HG03103 (cell line): Measurements from ENCODE around the gene THBS3.
A peak's percentile ranks its signal among the peaks of the same experiment; 100 is the strongest.
"Not testable (repeated sequence)": the region's sequence is repeated elsewhere in the genome, so short reads cannot be mapped to it uniquely, and the experiment has no call there.

Experiments used
- ATAC-seq: cut with Tn5 transposase; IDR thresholded peaks from one replicate; pipeline ENCODE4 v1.9.1; 2021; ENCODE audit warnings: low read depth; ENCODE audit not compliant: unreplicated experiment

THBS3 gene

DNA sequence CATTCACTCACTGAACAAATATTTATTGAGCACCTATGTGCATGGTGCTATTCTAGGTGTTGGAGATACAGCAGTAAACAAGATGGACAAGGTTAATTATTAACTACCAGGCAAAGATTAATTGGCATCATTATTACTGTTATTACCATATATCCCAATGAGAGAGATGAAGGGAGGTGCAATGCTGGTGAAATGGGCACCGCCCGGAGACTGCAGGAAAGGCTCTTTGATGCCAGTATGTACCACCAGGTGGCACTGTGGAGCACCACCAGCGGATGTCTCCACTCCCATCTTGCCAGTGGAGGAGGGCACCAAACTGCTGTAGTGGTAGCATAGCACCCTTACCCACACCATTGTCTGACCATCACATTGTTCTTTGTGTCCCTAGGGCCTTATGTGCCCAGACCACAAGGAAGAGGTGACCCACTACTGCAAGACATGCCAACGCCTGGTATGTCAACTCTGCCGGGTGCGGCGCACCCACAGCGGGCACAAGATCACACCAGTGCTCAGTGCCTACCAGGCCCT lies 31.1 kb downstream of the THBS3 start:
- no peak for ATAC-seq

DNA sequence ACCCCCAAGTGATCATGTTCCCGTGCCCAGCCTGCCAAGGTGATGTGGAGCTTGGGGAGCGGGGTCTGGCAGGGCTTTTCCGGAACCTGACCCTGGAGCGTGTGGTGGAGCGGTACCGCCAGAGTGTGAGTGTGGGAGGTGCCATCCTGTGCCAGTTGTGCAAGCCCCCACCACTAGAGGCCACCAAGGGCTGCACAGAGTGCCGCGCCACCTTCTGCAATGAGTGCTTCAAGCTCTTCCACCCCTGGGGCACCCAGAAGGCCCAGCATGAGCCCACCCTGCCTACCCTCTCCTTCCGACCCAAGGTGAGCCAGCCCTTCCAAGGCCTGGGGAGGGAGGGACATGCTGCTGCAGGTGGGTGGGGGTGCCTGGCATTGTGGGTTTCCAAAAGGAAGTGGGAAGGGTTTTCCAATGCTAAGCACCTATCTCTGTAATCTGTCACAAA lies 31.7 kb downstream of the THBS3 start:
- no peak for ATAC-seq

- ATAC-seq = no peak
These were observed 32.3 kb downstream of the THBS3 start for GRCh38 chr1:155175281-155175926.

GRCh38 chr1:155174324-155175280 lies 33.1 kb downstream of the THBS3 start:
- ATAC-seq = no peak

DNA sequence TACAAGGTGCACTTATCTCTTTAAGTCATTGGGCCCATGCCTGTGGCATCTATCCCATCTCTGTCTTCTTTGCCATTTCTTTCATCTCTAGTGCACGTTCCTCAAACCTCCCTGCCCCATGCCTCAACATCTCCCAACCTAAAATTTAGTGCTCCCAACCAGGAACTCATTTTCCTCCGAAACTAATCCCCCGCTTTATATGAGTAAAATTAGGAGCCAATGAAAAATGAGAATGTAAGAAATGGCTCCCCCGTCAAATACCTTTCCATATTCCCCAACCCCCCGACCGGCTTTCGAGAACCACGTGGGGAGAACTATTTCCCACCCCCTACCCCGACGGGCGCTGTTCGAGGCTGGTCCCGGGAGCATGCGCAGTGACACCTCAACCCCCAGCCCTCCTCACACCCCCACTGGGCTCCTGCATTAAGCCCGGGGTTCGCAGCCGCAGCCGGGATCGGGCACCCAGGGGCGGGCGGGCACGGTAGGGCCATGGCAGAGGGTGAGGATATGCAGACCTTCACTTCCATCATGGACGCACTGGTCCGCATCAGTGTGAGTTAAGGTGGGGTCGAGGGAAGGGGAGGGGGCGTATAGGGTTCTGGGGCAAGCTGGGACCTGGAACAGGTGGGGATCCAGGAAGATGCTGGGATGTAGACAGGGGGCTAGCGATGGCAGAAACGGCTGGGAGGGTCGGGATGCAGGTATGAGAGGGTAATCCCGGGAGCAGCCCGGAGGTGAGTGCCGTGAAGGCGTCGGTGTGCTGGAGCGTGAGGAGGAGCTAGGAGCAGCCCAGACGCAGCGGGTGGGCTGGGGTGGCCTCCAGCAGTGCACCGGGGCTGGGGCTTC lies 34.0 kb downstream of the THBS3 start, which contains the start of gene TRIM46:
Gene TRIM46 (plus strand): TSS at position 372 of the 846 bp plus-strand sequence. CDS start 118 bp downstream, at position 490.
- no peak for ATAC-seq

DNA sequence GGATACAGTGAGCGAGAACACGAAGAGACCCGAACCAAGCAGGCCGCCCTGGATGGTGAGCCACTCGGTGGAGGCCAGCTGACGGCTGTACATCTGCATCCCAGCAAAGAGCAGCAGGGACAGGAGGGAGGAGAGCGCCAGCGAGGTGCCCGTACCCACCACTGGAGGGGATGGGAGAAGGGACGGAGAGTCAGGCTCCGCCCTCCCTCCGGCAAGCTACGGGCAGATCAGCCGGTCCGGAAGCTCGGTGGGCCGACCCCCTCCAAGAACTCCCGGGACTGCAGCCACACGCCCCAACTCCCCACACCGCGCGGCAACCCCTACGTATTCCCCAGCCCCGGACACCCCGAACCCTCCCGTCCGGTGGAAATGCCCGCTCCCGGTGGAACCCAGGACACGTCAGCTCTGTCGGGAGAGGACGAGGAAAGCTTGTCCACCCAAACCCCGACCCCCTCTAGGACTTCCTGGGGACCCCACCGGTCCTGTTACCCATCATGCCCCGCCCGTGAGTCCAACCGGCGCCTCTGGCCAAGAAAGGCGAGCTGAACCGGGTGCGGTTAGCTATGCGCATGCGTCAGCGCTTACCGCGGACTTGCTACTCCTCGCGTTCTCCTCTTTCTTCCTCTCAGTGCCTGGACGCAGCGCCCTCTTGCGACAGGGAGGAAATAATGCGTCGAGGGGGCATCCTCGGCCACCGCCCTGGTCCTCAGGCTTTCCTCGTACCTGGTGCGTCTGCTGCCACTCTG lies 34.8 kb downstream of the THBS3 start, which contains the start of gene KRTCAP2:
Gene KRTCAP2 (minus strand): TSS at position 573 of the 746 bp plus-strand sequence. CDS start 80 bp downstream, at position 493.
- ATAC-seq = peak; percentile 64

GRCh38 chr1:155171836-155172731 lies 35.6 kb downstream of the THBS3 start:
- ATAC-seq = no peak

GRCh38 chr1:155170806-155171205 lies 36.9 kb downstream of the THBS3 start:
- ATAC-seq = no peak

- ATAC-seq = no peak
These were observed 37.5 kb downstream of the THBS3 start for GRCh38 chr1:155170101-155170785.

DNA sequence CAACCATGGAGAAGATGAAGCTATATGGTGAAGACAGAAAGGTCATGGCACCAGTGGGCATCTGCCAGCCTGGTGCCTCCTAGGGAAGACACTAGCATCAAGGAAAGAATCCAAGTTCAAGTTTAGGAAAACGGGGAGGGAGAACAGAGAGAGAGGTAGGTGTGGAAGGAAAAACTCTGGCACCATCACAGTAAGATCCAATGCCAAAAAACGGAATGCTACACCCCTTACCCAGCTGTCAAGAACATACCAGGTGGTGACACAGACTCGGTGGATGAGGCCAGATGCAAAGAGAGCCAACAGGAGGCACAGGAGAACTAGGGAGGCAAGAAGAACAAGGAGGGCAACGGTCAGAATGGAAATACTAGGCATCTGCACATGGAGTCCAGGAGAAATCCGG lies 38.2 kb downstream of the THBS3 start:
- no peak for ATAC-seq

GRCh38 chr1:155168456-155169210 lies 39.1 kb downstream of the THBS3 start:
- ATAC-seq = no peak

DNA sequence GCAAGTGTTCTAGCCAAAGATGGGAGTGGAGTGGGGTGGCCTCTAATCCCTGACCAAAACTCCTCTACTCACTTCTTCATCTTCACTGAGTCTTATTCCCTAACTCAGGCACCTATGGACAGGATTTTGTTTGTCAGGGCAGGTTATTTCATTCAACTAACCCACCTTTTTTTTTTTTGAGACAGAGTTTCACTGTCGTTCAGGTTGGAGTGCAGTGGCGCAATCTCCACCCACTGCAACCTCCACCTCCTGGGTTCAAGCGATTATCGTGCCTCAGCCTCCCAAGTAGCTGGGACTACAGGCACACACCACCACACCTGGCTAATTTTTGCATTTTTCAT lies 39.6 kb downstream of the THBS3 start:
- ATAC-seq = not testable (repeated sequence)

DNA sequence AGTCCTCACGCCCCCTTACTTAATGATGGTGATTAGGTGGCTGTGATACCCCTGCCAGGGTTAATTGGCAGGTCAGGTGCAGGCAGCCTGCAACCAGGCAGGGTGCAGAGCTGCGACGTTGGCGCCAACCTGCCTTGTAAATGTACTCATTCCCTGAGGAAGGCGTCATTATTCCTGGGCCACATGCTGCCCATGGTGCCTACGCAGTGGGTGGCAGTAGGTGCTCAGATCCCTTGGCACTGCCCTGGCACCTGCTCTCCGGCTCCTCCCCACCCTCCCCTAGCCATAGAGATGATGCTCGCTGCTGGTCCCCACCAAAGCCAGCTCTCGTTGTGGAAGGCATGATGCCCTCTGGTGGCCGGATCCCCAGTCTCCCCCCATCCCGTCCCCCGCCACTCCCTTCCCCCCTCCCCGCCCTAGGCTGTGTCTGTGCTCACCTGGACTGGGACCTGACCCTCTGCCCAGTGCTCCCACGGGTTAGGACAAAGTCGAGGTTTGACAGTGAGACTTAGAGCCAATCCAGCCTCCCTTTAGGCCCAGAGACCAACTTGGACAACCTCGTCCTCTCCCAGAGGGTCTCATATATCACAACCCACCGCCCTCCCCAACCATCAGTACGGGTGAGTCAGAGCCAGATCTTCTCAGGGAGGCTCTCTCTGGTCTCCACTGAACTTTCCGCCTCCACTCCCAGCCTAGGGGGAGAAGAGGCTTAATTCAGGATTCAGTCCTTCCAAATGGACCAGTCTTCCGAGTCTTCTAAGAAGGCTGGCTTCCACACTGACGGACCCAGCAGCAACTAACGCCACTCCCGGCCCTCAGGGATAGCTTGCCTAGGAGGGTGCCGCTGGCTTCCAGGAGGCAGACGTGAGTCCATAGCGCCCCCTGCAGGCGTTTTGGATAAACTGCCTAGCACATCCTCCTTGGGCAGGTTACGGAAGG lies 40.3 kb downstream of the THBS3 start:
- ATAC-seq = no peak

- no peak for ATAC-seq
These were observed 41.1 kb downstream of the THBS3 start for GRCh38 chr1:155166471-155167165.

DNA sequence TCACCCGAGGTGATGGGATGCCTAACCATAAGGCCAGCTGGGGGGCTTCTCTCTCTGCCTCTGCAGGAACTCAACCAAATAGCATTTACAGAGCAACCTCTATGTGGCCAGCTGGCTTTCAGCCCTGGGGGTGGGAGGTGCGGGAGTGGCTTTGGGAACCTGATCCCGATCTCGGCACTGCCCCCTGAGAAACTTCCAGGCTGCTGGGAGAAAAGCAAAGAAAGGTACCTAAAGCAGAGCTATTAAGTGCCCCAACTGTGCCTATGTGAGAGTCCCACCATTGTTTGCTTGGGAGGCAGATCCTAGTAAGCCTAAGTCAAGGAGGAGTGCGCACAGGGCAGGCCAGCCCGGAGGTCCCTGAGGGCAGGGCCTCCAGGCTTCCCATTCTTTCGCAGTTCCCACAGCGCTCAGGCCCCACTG lies 41.6 kb downstream of the THBS3 start:
- ATAC-seq = no peak

DNA sequence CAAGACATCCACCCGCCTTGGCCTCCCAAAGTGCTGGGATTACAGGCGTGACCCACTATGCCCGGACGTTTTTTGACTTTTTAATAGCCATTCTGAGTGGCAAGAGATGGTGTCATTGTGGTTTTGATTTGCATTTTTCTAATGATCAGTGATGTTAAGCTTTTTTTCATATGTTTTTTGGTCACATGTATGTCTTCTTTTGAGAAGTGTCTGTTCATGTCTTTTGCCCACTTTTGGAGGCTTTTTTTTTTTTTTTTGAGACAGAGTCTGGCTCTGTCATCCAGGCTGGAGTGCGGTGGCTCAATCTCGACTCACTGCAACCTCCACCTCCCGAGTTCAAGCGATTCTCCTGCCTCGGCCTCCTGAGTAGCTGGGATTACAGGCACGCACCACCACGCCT lies 43.1 kb downstream of the THBS3 start:
- not testable (repeated sequence) for ATAC-seq
